Measurements from ENCODE around the gene LBHD2.
A peak's percentile ranks its signal among the peaks of the same experiment; 100 is the strongest.

DNA sequence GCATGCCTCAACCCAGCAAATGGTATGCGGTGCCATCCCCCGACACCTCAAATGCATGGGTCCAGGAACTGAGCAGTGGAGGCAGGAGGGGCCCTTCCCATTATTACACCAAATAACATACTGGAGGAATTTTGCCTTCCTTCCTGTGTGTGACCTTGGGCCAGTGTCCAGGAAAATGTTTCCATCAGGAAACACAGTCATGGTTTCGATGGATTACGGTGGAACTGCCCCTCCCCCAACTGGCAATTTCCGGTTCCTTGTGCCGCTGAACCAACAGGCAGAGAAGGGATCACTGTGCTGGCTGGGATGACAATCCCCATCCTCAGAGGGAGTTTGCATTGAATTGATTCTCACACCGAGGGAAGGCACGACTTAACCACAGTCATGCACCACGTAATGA is 17.6 kb upstream of the LBHD2 start:
- TF ChIP-seq, protein P1, sequence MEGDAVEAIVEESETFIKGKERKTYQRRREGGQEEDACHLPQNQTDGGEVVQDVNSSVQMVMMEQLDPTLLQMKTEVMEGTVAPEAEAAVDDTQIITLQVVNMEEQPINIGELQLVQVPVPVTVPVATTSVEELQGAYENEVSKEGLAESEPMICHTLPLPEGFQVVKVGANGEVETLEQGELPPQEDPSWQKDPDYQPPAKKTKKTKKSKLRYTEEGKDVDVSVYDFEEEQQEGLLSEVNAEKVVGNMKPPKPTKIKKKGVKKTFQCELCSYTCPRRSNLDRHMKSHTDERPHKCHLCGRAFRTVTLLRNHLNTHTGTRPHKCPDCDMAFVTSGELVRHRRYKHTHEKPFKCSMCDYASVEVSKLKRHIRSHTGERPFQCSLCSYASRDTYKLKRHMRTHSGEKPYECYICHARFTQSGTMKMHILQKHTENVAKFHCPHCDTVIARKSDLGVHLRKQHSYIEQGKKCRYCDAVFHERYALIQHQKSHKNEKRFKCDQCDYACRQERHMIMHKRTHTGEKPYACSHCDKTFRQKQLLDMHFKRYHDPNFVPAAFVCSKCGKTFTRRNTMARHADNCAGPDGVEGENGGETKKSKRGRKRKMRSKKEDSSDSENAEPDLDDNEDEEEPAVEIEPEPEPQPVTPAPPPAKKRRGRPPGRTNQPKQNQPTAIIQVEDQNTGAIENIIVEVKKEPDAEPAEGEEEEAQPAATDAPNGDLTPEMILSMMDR (IDR thresholded peaks at IDR 0.05) = no peak
- peak in 2 of 4 donors; percentile 15 to 36 for TF ChIP-seq POLR2AphosphoS5 (IDR thresholded peaks at IDR 0.05)
